Activated naive CD4-positive, alpha-beta T cell treated with anti-CD3 and anti-CD28 coated beads, Interleukin-2, amount 10 ng/mL, durations not matched to agents 7 days and 5 days (primary cell): ENCODE measurements around the gene MAN2B1.
A peak's percentile ranks its signal among the peaks of the same experiment; 100 is the strongest.
"Not testable (repeated sequence)": the region's sequence is repeated elsewhere in the genome, so short reads cannot be mapped to it uniquely, and the experiment has no call there.

Experiments
- CTCF ChIA-PET: fragments of 350-600 bp; sonication (Branson Sonifier 250); formaldehyde crosslinking; loops from one replicate; lab custom pipeline; 2021; ENCODE audit warnings: antibody characterized with exemption; lab: Charles Lee
- DNase-seq: peaks from one replicate; pipeline ENCODE4 v3.0.0-alpha.2; 2020
- H3K27ac Mint-ChIP-seq: one replicate; pipeline ENCODE4 v1.8.0; 2021; ENCODE audit warnings: mild to moderate bottlenecking, moderate library complexity, mixed read lengths
- H3K27me3 Mint-ChIP-seq: one replicate; pipeline ENCODE4 v1.8.0; 2021; ENCODE audit warnings: mild to moderate bottlenecking, mixed read lengths
- H3K36me3 Mint-ChIP-seq: one replicate; pipeline ENCODE4 v1.8.0; 2021; ENCODE audit warnings: mixed read lengths
- H3K4me1 Mint-ChIP-seq: one replicate; pipeline ENCODE4 v1.8.0; 2021; ENCODE audit warnings: mixed read lengths
- H3K4me3 Mint-ChIP-seq: one replicate; pipeline ENCODE4 v1.8.0; 2021; ENCODE audit warnings: mild to moderate bottlenecking, moderate library complexity, mixed read lengths
- H3K9me3 Mint-ChIP-seq: one replicate; pipeline ENCODE4 v1.8.0; 2021; ENCODE audit warnings: mixed read lengths

Gene MAN2B1

DNA sequence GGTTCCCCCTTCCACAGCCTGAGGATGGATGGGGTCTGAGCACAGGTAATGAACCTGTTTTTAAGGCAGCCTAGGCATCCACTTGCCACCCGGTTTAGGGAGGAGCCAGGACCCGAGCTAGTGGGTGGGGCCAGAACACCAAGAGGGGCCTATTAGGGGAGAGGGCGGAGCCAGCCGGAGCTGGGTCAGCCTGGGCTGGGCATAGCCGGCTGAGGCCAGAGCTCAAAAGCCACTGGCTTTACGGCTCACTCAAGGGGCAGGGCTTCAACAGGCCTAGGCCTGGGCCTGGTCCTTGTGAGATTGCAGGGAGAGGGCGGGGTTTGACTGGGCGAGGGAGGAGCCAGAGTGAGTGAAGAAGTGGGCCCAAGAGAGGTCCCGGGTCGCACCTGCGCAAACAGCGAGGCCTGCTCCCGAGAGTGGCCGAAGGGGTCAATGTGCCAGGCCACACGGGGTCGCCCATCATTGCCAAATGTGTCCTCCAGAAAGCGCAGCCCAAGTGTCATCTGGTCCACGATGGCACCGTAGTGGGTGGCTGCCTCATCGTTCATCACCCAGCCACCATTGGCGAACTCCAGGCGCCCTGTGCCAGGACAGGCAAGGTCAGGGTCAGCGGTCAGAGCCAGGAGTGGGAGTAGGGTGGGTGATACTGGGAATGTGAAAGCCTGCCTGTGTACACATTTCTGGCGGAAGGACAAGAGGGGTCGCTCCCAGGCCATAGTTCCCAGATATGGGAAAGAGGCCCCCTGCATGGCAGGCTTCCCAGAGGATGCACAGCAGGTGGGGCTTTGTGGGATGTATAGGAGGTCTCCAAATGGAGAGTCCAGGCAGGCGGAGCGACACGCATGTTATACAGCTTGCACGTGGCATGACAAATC is 1.9 kb downstream of the MAN2B1 start:
- Mint-ChIP-seq H3K4me1 (peaks cover 51% of the 10 kb centered on the region), H3K27me3 (no peaks in the 10 kb centered on the region), H3K36me3 (peaks cover 44% of the 10 kb centered on the region), H3K4me3 (peak overlapping the region; percentile 82), H3K27ac (peak overlapping the region; percentile 75), H3K9me3 (no peaks in the 10 kb centered on the region)
- no peak for DNase-seq
- CTCF ChIA-PET = interaction anchor here (2.0 kb wide), 2 partner anchors 51 to 101 kb away, joined by 4 to 13 read pairs; no protein-coding TSS in a partner anchor

DNA sequence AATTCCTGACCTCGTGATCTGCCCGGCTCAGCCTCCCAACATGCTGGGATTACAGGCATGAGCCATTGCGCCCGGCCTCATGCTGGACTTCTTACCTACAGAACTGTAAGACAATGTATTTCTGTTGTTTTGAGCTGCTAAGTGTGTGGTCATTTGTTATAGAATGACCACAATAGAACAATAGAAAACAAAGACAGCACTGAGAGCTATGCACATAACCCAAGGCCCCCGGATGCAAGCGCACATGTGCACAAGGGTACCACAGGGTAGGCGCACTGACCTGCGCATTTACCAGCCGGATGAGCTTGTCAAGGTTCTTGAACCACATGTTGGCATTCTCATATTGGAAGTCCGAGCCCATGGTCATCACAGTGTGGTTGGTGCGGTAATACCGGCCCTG is 5.6 kb downstream of the MAN2B1 start:
- DNase-seq = no peak
- Mint-ChIP-seq H3K4me1 (peaks cover 20% of the 10 kb centered on the region), H3K4me3 (no peak overlapping the region), H3K9me3 (no peaks in the 10 kb centered on the region), H3K36me3 (peaks cover 58% of the 10 kb centered on the region), H3K27me3 (no peaks in the 10 kb centered on the region), H3K27ac (no peak overlapping the region)
- CTCF ChIA-PET = interaction anchor here (0.7 to 1.1 kb wide), 2 partner anchors 11 to 1487 kb away, joined by 3 to 5 read pairs; no protein-coding TSS in a partner anchor

GRCh38 chr19:12657966-12658365 is 8.6 kb downstream of the MAN2B1 start:
- Mint-ChIP-seq H3K9me3 (no peaks in the 10 kb centered on the region), H3K36me3 (peaks cover 49% of the 10 kb centered on the region), H3K4me1 (no peaks in the 10 kb centered on the region), H3K27ac (no peak overlapping the region), H3K4me3 (no peak overlapping the region), H3K27me3 (no peaks in the 10 kb centered on the region)
- CTCF ChIA-PET = interaction anchor here (1.3 kb wide), 1 partner anchor 14 kb away, joined by 3 read pairs; no protein-coding TSS in a partner anchor
- DNase-seq = no peak

- no peak overlapping the region for H3K4me3 Mint-ChIP-seq
- DNase-seq = no peak
- CTCF ChIA-PET = no interaction called here
- H3K27me3 Mint-ChIP-seq = no peaks in the 10 kb centered on the region
- no peaks in the 10 kb centered on the region for H3K9me3 Mint-ChIP-seq
- H3K4me1 Mint-ChIP-seq = no peaks in the 10 kb centered on the region
- no peak overlapping the region for H3K27ac Mint-ChIP-seq
- H3K36me3 Mint-ChIP-seq = peaks cover 51% of the 10 kb centered on the region
Measured at GRCh38 chr19:12656899-12657571, 9.5 kb downstream of the MAN2B1 start.

DNA sequence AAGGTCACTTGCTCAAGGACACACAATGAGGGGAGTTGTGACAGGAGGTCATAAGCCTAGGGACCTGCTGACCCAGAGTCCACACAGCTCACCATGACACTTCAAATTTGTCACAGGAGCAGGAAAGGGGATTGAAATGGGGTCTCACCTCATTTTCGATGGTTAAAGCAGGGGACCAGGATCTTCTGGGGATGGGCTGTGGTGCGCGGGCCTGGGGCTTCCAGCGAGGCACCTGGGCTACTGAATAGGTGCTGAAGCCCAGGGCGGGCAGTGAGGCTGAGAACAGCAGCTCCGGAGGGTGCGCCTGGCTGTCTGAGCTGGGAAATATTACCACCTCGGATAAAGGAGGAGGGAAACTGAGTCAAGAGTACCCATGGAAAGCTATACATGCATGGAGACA is 11.0 kb downstream of the MAN2B1 start:
- Mint-ChIP-seq H3K36me3 (peaks cover 54% of the 10 kb centered on the region), H3K9me3 (no peaks in the 10 kb centered on the region), H3K27ac (no peak overlapping the region), H3K4me3 (no peak overlapping the region), H3K4me1 (no peaks in the 10 kb centered on the region), H3K27me3 (no peaks in the 10 kb centered on the region)
- CTCF ChIA-PET = interaction anchor here (0.9 kb wide), 1 partner anchor 21 kb away, joined by 3 read pairs; no protein-coding TSS in a partner anchor
- no peak for DNase-seq

- H3K27ac Mint-ChIP-seq = no peak overlapping the region
- no peaks in the 10 kb centered on the region for H3K9me3 Mint-ChIP-seq
- peaks cover 3% of the 10 kb centered on the region for H3K4me1 Mint-ChIP-seq
- H3K36me3 Mint-ChIP-seq = peaks cover 54% of the 10 kb centered on the region
- CTCF ChIA-PET = interaction anchor here (1.6 kb wide), 1 partner anchor 12 kb away, joined by 6 read pairs; no protein-coding TSS in a partner anchor
- H3K27me3 Mint-ChIP-seq = no peaks in the 10 kb centered on the region
- no peak overlapping the region for H3K4me3 Mint-ChIP-seq
- no peak for DNase-seq
Measured at GRCh38 chr19:12652219-12652618, 14.3 kb downstream of the MAN2B1 start.

- CTCF ChIA-PET = interaction anchor here (1.1 kb wide), 1 partner anchor 10 kb away, joined by 3 read pairs; no protein-coding TSS in a partner anchor
- H3K27me3 Mint-ChIP-seq = no peaks in the 10 kb centered on the region
Measured at GRCh38 chr19:12649941-12650340, 16.6 kb downstream of the MAN2B1 start.

DNA sequence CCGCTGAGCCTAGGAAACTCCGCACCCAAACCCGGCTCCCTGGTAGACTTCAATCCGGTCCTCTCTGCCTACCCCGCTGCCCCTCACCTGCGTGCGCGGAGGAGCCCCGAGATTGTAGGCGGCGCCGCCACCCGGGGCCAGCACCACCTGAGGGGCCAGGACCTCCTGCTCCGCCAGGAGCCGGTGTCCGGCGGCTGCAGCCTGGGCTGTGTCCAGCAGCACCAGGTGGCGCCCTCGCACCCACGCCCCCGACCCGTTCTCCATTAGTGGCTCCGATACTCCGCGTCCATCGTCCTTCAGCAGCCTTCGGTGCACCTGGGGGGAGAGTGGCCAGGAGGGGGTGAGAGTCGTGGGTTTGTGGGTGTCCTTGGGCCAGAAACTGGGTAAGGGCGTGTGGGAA is 18.5 kb downstream of the MAN2B1 start:
- Mint-ChIP-seq H3K27me3 (no peaks in the 10 kb centered on the region), H3K36me3 (peaks cover 41% of the 10 kb centered on the region), H3K27ac (no peak overlapping the region), H3K4me3 (no peak overlapping the region), H3K9me3 (no peaks in the 10 kb centered on the region), H3K4me1 (peaks cover 8% of the 10 kb centered on the region)
- no peak for DNase-seq
- CTCF ChIA-PET = no interaction called here

More at GRCh38 chr19:12649941-12650340, 16.6 kb downstream of the MAN2B1 start:
- DNase-seq = no peak
- no peaks in the 10 kb centered on the region for H3K9me3 Mint-ChIP-seq
- H3K36me3 Mint-ChIP-seq = peaks cover 39% of the 10 kb centered on the region
- H3K4me3 Mint-ChIP-seq = no peak overlapping the region
- peaks cover 8% of the 10 kb centered on the region for H3K4me1 Mint-ChIP-seq
- H3K27ac Mint-ChIP-seq = no peak overlapping the region

DNA sequence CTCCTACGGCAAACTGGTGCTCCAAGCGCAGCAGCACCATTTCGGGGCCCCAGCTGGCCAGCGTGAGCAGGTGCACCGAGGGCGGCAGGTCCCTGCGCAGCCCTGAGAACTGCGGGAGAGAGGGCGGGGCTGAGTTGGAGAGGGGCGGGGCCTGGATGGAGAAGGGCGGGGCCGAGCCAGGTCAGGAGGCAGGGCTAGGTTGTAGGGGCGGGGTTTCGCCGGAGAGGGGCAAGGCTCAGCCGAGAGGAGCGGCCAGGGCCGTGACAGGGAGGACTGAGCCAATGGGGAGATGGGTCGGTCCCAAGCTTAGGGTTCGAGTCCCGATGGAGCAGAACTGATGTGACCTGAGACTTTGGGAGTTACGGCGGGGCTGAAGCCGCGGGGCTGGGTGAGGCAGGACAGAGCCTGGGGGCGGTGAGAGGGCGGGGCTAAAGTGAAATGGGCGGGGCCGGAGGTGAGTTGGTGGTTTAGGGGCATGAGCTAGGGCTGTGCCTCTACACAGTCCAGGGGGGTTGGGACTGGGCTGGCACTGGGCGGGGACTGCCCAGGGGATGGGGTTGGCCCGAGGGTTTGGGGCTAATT is 19.0 kb downstream of the MAN2B1 start:
- Mint-ChIP-seq H3K9me3 (no peaks in the 10 kb centered on the region), H3K4me1 (peaks cover 8% of the 10 kb centered on the region), H3K4me3 (no peak overlapping the region), H3K36me3 (peaks cover 41% of the 10 kb centered on the region), H3K27ac (no peak overlapping the region), H3K27me3 (no peaks in the 10 kb centered on the region)
- CTCF ChIA-PET = no interaction called here
- no peak for DNase-seq

DNA sequence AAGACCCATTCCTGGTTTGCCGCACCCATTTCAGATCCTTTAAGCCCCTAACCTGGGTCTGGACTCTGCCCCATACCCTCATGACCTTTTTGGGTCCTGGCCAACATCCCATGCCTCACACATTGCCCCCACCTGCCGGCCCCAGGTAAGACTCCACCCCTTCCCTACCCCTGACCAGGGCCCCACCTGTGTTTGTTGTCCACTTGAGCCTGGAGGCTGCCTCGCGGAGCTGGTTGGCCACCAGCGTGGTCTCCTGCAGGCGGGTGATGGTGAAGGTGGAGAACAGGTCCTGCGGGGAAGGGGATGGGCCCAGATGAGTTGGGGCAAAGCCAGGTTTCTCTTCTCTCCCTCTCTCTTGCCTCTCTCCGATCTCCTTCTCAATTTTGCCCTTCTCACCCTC is 19.5 kb downstream of the MAN2B1 start:
- H3K27ac Mint-ChIP-seq = peak overlapping the region; percentile 28
- peaks cover 39% of the 10 kb centered on the region for H3K36me3 Mint-ChIP-seq
- no peak for DNase-seq
- H3K9me3 Mint-ChIP-seq = no peaks in the 10 kb centered on the region
- H3K4me1 Mint-ChIP-seq = peaks cover 8% of the 10 kb centered on the region
- H3K4me3 Mint-ChIP-seq = no peak overlapping the region
- CTCF ChIA-PET = no interaction called here
- H3K27me3 Mint-ChIP-seq = no peaks in the 10 kb centered on the region

DNA sequence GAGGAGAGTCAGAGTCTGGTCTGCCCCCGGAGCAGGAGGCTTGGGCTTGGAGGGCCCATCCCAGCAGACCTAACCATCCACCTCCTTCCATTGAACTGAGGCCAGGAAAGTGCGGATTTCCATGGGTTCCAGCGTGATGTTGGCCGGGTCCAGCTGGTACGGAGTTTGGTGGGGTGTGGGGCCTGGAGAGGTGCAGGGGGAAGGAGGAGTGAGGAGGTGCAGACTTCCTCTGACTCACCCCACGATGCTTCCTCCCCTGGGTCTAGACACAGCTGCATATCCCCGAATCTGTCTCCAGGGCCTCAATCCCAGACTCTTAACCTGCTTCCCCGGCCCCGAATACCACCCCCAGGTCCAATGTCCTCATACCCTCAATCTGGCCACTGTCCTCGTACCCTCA is 20.0 kb downstream of the MAN2B1 start:
- H3K9me3 Mint-ChIP-seq = no peaks in the 10 kb centered on the region
- H3K27me3 Mint-ChIP-seq = no peaks in the 10 kb centered on the region
- peaks cover 8% of the 10 kb centered on the region for H3K4me1 Mint-ChIP-seq
- CTCF ChIA-PET = no interaction called here
- no peak overlapping the region for H3K4me3 Mint-ChIP-seq
- no peak for DNase-seq
- peak overlapping the region; percentile 28 for H3K27ac Mint-ChIP-seq
- peaks cover 34% of the 10 kb centered on the region for H3K36me3 Mint-ChIP-seq

- not testable (repeated sequence) for DNase-seq, H3K27me3 Mint-ChIP-seq
Measured at GRCh38 chr19:12643716-12644115, 22.8 kb downstream of the MAN2B1 start.

DNA sequence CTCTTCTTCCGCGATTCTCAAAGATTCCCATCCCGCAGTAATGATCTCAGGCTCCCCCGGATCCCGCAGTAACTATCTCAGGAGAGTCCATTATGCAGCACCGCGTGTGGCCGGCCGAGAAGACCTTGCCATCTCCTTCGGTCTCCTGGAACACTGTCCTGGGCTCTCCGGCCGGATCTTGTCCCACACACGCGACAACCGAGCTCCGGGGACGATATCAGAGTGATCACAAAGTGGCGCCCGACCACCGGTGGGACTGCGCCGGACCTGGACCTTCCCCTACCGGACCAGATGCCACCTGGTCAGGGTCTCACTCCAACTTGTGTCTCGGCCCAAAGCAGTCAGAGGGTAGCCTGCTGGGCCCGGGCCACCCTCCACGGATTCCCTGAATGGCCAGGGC is 24.0 kb downstream of the MAN2B1 start:
- CTCF ChIA-PET = interaction anchor here (0.7 kb wide), 1 partner anchor 79 kb away, joined by 3 read pairs; no protein-coding TSS in a partner anchor
- Mint-ChIP-seq H3K36me3 (peaks cover 17% of the 10 kb centered on the region), H3K27ac (no peak overlapping the region), H3K9me3 (no peaks in the 10 kb centered on the region), H3K27me3 (peaks cover 4% of the 10 kb centered on the region), H3K4me3 (no peak overlapping the region), H3K4me1 (peaks cover 20% of the 10 kb centered on the region)
- DNase-seq = no peak

More at GRCh38 chr19:12643716-12644115, 22.8 kb downstream of the MAN2B1 start:
- H3K9me3 Mint-ChIP-seq, H3K4me3 Mint-ChIP-seq, H3K27ac Mint-ChIP-seq, CTCF ChIA-PET: not testable (repeated sequence)
- peaks cover 23% of the 10 kb centered on the region for H3K4me1 Mint-ChIP-seq
- peaks cover 22% of the 10 kb centered on the region for H3K36me3 Mint-ChIP-seq

- no peak for DNase-seq
- Mint-ChIP-seq H3K9me3 (no peaks in the 10 kb centered on the region), H3K27me3 (peaks cover 4% of the 10 kb centered on the region), H3K27ac (no peak overlapping the region), H3K4me3 (no peak overlapping the region), H3K4me1 (peaks cover 18% of the 10 kb centered on the region), H3K36me3 (peaks cover 18% of the 10 kb centered on the region)
- CTCF ChIA-PET = no interaction called here
Measured at GRCh38 chr19:12641456-12641855, 25.1 kb downstream of the MAN2B1 start.
